Measurements from ENCODE around the gene KIZ.

Gene KIZ

DNA sequence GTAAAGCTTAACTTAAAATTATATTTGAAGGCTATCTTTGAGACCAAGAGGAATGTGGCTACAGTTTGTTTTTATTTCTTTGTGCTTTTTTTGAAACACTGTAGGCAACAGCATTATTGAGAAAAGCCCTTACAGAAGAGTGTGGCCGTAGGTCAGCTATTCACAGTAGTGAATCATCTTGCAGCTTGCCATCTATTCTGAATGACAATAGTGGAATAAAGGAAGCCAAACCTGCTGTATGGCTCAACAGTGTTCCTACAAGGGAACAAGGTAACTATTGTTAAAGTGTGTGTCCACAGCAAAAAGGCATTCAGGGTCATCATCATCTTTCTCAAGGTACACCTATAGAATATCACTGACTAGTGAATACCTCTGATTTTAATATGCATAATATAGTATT is 88.5 kb downstream of the KIZ start:
- Histone ChIP-seq H3K27ac (ENCODE audit: low read depth, low read length) (no peak overlapping the region), H3K36me3 (ENCODE audit: control insufficient read depth in 1 of 2, insufficient read depth in 2 of 2, low read length in 2 of 2) (peaks cover 5 to 12% of the 10 kb centered on the region in 2 donors), H3K9me3 (ENCODE audit: control insufficient read depth in 1 of 2, low read length in 2 of 2) (no peaks in the 10 kb centered on the region), H3K4me1 (ENCODE audit: control insufficient read depth in 1 of 2, insufficient read depth in 2 of 2, low read length in 2 of 2) (no peaks in the 10 kb centered on the region), H3K27me3 (ENCODE audit: control insufficient read depth in 1 of 2, insufficient read depth in 2 of 2, low read length in 2 of 2) (no peaks in the 10 kb centered on the region), H3K4me3 (ENCODE audit: low read depth in 1 of 2, low read length in 2 of 2) (no peak overlapping the region), H3K9ac (ENCODE audit: low read depth in 1 of 2, low read length in 2 of 2) (no peak overlapping the region)

DNA sequence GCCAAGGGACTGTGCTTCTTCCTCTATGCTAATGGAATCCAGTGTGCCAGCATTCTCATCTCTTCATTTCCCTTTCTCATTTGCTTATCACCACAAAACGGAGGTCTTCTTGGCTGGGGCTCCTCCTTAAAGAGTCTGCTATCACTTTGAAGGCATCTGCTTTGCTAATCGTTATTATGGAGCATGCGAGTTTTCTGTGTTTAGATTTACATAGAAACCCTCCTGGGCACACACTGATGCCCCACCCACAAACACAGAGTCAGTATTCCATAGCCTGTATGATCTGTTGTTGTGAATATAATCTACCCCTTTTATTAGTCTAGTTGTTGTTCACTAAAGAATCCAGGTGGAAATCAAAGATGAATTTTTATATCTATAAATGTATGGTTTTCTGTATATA is 93.8 kb downstream of the KIZ start:
- H3K4me1 ChIP-seq (ENCODE audit: control insufficient read depth in 1 of 2, insufficient read depth in 2 of 2, low read length in 2 of 2): no peaks in the 10 kb centered on the region
- H3K36me3 ChIP-seq (ENCODE audit: control insufficient read depth in 1 of 2, insufficient read depth in 2 of 2, low read length in 2 of 2): peaks cover 0 to 5% of the 10 kb centered on the region in 2 donors
- H3K27ac ChIP-seq (ENCODE audit: low read depth, low read length): no peak overlapping the region
- H3K9me3 ChIP-seq (ENCODE audit: control insufficient read depth in 1 of 2, low read length in 2 of 2): no peaks in the 10 kb centered on the region
- H3K27me3 ChIP-seq (ENCODE audit: control insufficient read depth in 1 of 2, insufficient read depth in 2 of 2, low read length in 2 of 2): no peaks in the 10 kb centered on the region
- H3K4me3 ChIP-seq (ENCODE audit: low read depth in 1 of 2, low read length in 2 of 2): no peak overlapping the region
- no peak overlapping the region for H3K9ac ChIP-seq (ENCODE audit: low read depth in 1 of 2, low read length in 2 of 2)

DNA sequence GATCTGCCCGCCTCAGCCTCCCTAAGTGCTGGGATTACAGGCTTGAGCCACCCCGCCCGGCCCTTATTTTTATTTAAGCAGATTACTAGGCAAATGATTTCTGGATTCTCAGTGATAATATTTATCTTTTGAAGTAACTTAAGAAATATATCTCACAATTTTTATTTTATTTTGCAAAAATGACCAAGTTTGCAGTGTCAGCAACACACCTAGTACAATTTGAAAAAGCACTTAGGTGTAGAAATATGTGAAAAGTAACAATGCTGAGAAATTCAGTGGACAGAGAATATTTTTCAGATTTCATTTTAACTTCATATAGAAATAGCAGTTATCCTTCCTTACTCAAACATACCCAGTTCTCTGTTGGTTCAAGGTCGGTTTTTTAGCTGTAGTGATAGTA is 98.3 kb downstream of the KIZ start:
- H3K27ac ChIP-seq (ENCODE audit: low read depth, low read length): no peak overlapping the region
- H3K27me3 ChIP-seq (ENCODE audit: control insufficient read depth in 1 of 2, insufficient read depth in 2 of 2, low read length in 2 of 2): no peaks in the 10 kb centered on the region
- H3K36me3 ChIP-seq (ENCODE audit: control insufficient read depth in 1 of 2, insufficient read depth in 2 of 2, low read length in 2 of 2): peaks cover 6% of the 10 kb centered on the region in 2 donors
- H3K4me1 ChIP-seq (ENCODE audit: control insufficient read depth in 1 of 2, insufficient read depth in 2 of 2, low read length in 2 of 2): peaks cover 0 to 3% of the 10 kb centered on the region in 2 donors
- no peak overlapping the region for H3K4me3 ChIP-seq (ENCODE audit: low read depth in 1 of 2, low read length in 2 of 2)
- no peak overlapping the region for H3K9ac ChIP-seq (ENCODE audit: low read depth in 1 of 2, low read length in 2 of 2)
- no peaks in the 10 kb centered on the region for H3K9me3 ChIP-seq (ENCODE audit: control insufficient read depth in 1 of 2, low read length in 2 of 2)

DNA sequence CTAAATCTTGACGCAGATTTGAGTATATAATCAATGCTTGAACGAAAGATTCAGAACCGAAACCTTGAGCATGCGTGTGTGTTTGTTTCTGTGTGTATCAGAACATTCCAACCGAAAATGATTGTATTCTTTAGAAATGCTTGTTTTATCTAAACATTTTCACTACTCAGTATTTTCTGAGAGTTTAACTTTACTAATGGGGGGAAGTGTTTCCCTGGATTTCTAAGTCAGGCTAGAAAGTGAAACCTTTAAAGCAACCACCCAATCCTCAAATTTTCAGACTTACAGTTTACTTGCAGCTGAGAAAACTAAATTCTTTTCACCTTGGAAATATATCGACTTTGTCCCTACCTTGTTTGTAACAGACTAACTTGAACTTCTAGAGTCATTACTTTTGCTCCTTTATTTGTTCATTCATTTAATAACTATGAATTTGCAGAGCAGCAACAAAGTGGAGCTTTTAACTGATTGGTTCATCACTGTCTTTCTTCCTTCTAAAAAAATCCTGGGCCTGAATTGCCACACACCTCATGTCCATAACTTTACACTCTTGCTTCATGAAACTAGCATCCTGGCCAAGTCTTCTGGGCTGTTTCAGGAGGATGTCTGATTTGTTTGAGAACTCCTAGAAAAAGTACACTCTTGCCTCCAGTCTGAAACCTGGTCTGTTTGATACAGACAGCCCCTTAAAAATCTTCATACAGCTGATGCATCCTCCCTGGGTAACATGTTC is 99.5 kb downstream of the KIZ start:
- Histone ChIP-seq H3K27me3 (ENCODE audit: control insufficient read depth in 1 of 2, insufficient read depth in 2 of 2, low read length in 2 of 2) (no peaks in the 10 kb centered on the region), H3K27ac (ENCODE audit: low read depth, low read length) (no peak overlapping the region), H3K4me1 (ENCODE audit: control insufficient read depth in 1 of 2, insufficient read depth in 2 of 2, low read length in 2 of 2) (peaks cover 0 to 3% of the 10 kb centered on the region in 2 donors), H3K36me3 (ENCODE audit: control insufficient read depth in 1 of 2, insufficient read depth in 2 of 2, low read length in 2 of 2) (peaks cover 6 to 8% of the 10 kb centered on the region in 2 donors), H3K9ac (ENCODE audit: low read depth in 1 of 2, low read length in 2 of 2) (no peak overlapping the region), H3K4me3 (ENCODE audit: low read depth in 1 of 2, low read length in 2 of 2) (no peak overlapping the region), H3K9me3 (ENCODE audit: control insufficient read depth in 1 of 2, low read length in 2 of 2) (no peaks in the 10 kb centered on the region)

DNA sequence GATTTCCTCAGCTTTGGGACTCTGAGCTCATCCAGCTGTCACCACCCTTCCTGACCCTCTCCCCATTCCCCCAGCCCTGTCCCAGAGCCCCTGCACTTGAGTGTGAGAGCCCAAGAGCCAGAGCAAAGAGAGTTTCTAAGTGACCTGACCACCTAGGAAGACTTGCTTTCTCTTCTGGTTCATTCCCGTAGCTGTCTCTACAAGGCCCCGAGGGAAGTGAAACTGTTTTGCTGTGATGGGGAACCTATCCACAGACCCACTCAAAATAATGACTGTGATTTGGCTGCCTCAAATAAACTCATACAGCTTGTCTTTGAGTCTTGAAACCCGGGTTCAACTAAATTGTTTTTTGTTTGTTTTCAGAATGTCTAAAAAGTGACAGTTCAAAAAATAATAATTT is 102.6 kb downstream of the KIZ start:
- Histone ChIP-seq H3K9ac (ENCODE audit: low read depth in 1 of 2, low read length in 2 of 2) (no peak overlapping the region), H3K27me3 (ENCODE audit: control insufficient read depth in 1 of 2, insufficient read depth in 2 of 2, low read length in 2 of 2) (no peaks in the 10 kb centered on the region), H3K36me3 (ENCODE audit: control insufficient read depth in 1 of 2, insufficient read depth in 2 of 2, low read length in 2 of 2) (peaks cover 6 to 21% of the 10 kb centered on the region in 2 donors), H3K4me1 (ENCODE audit: control insufficient read depth in 1 of 2, insufficient read depth in 2 of 2, low read length in 2 of 2) (peaks cover 0 to 3% of the 10 kb centered on the region in 2 donors), H3K27ac (ENCODE audit: low read depth, low read length) (no peak overlapping the region), H3K4me3 (ENCODE audit: low read depth in 1 of 2, low read length in 2 of 2) (no peak overlapping the region), H3K9me3 (ENCODE audit: control insufficient read depth in 1 of 2, low read length in 2 of 2) (no peaks in the 10 kb centered on the region)

DNA sequence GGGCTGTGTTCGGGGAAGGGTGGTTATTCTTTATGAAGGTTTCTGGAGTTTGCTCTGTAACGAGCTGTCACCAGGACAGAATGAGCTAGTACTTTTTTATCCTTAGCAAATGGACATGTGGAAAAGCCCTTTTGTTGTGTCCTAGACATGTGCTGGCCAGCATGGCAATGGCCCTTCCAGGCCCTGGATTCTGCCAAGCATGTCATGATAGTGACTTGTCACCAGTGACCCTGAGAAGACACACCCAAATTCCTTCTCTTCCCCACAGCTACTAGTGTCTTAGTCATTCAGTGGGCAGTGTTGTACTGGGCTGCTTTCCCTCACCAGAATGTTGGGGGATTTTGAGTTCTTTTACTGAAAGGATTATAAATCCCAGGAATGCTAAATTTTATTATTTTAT is 103.3 kb downstream of the KIZ start:
- peaks cover 6 to 21% of the 10 kb centered on the region in 2 donors for H3K36me3 ChIP-seq (ENCODE audit: control insufficient read depth in 1 of 2, insufficient read depth in 2 of 2, low read length in 2 of 2)
- H3K9ac ChIP-seq (ENCODE audit: low read depth in 1 of 2, low read length in 2 of 2): no peak overlapping the region
- H3K27ac ChIP-seq (ENCODE audit: low read depth, low read length): no peak overlapping the region
- no peaks in the 10 kb centered on the region for H3K9me3 ChIP-seq (ENCODE audit: control insufficient read depth in 1 of 2, low read length in 2 of 2)
- H3K4me3 ChIP-seq (ENCODE audit: low read depth in 1 of 2, low read length in 2 of 2): no peak overlapping the region
- H3K27me3 ChIP-seq (ENCODE audit: control insufficient read depth in 1 of 2, insufficient read depth in 2 of 2, low read length in 2 of 2): no peaks in the 10 kb centered on the region
- peaks cover 0 to 3% of the 10 kb centered on the region in 2 donors for H3K4me1 ChIP-seq (ENCODE audit: control insufficient read depth in 1 of 2, insufficient read depth in 2 of 2, low read length in 2 of 2)

DNA sequence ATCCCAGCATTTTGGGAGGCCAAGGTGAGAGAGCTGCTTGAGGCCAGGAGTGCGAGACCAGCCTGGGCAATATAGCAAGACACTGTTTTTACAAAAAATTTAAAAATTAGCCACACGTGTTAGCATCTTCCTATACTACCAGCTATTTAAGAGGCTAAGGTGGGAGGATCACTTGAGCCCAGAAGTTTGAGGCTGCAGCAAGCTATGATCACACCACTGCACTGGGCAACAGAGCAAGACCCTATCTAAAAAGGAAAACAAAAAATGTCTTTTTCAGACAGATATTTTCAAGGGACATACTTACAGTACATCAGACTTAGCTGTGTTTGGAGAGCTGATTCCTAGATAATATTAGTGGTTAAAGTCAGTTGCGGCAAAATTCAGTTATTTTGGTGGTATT is 104.3 kb downstream of the KIZ start:
- H3K4me3 ChIP-seq (ENCODE audit: low read depth in 1 of 2, low read length in 2 of 2): no peak overlapping the region
- no peak overlapping the region for H3K27ac ChIP-seq (ENCODE audit: low read depth, low read length)
- H3K4me1 ChIP-seq (ENCODE audit: control insufficient read depth in 1 of 2, insufficient read depth in 2 of 2, low read length in 2 of 2): peaks cover 0 to 3% of the 10 kb centered on the region in 2 donors
- no peak overlapping the region for H3K9ac ChIP-seq (ENCODE audit: low read depth in 1 of 2, low read length in 2 of 2)
- H3K36me3 ChIP-seq (ENCODE audit: control insufficient read depth in 1 of 2, insufficient read depth in 2 of 2, low read length in 2 of 2): peaks cover 6 to 21% of the 10 kb centered on the region in 2 donors
- H3K9me3 ChIP-seq (ENCODE audit: control insufficient read depth in 1 of 2, low read length in 2 of 2): no peaks in the 10 kb centered on the region
- no peaks in the 10 kb centered on the region for H3K27me3 ChIP-seq (ENCODE audit: control insufficient read depth in 1 of 2, insufficient read depth in 2 of 2, low read length in 2 of 2)

DNA sequence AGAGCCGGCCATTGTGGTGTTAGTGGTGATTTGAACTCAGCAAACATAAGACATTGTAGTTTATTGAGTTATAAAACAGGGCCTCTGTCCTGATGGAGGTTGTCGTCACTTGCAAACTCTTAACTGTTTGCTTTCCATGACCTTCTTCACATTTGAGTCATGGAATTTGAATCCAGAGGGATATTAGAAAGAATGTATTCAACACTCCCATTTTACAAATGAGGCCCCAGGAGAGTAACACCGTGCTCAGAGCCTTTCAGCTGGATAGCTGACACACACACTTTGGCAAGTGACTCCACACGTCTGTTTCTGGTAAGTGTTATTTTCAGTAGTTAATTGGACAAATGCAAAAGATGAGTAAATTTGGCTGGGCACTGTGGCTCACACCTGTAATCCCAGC is 104.8 kb downstream of the KIZ start:
- H3K36me3 ChIP-seq (ENCODE audit: control insufficient read depth in 1 of 2, insufficient read depth in 2 of 2, low read length in 2 of 2): peaks cover 6 to 21% of the 10 kb centered on the region in 2 donors

DNA sequence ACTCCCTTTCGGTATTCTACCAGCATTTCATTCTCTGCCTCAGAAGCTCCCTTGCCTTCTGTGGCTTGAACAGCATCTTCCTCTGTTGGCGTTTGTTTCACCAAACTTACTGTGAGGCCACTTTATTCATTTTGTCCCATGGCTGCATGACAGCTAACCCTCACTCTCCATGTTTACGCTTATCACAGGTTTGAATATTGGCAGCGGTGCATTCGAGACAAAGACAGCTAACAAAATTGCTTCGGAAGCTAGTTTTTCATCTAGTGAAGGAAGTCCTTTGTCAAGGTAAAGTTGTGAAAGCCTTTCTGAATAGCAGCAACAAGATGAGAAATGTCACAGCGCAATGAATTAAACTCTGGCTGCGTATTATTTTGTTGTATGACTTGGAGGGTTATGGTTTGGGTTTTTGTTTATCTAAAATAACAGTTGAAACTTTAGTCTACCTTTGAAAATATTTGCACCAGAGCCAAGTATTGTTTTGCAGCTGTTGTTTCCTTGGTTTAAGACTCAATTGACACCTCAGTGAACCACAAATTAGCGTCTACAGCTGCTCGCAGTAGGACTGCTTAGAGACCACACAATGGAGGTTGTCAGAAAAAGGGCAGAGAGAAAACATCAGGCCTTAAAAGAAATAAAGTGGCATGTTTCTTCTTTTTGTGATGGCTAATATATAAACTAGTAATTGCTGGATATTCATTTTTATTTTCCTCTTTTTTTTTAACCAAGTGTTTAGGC is 106.8 kb downstream of the KIZ start:
- Histone ChIP-seq H3K27me3 (ENCODE audit: control insufficient read depth in 1 of 2, insufficient read depth in 2 of 2, low read length in 2 of 2) (no peaks in the 10 kb centered on the region), H3K9me3 (ENCODE audit: control insufficient read depth in 1 of 2, low read length in 2 of 2) (no peaks in the 10 kb centered on the region), H3K4me1 (ENCODE audit: control insufficient read depth in 1 of 2, insufficient read depth in 2 of 2, low read length in 2 of 2) (no peaks in the 10 kb centered on the region), H3K27ac (ENCODE audit: low read depth, low read length) (no peak overlapping the region), H3K4me3 (ENCODE audit: low read depth in 1 of 2, low read length in 2 of 2) (no peak overlapping the region), H3K36me3 (ENCODE audit: control insufficient read depth in 1 of 2, insufficient read depth in 2 of 2, low read length in 2 of 2) (peaks cover 6 to 21% of the 10 kb centered on the region in 2 donors), H3K9ac (ENCODE audit: low read depth in 1 of 2, low read length in 2 of 2) (no peak overlapping the region)

More for the DNA sequence above, 104.8 kb downstream of the KIZ start:
- Histone ChIP-seq H3K4me3 (ENCODE audit: low read depth in 1 of 2, low read length in 2 of 2) (no peak overlapping the region), H3K4me1 (ENCODE audit: control insufficient read depth in 1 of 2, insufficient read depth in 2 of 2, low read length in 2 of 2) (peaks cover 0 to 3% of the 10 kb centered on the region in 2 donors), H3K9me3 (ENCODE audit: control insufficient read depth in 1 of 2, low read length in 2 of 2) (no peaks in the 10 kb centered on the region), H3K27ac (ENCODE audit: low read depth, low read length) (no peak overlapping the region), H3K9ac (ENCODE audit: low read depth in 1 of 2, low read length in 2 of 2) (no peak overlapping the region), H3K27me3 (ENCODE audit: control insufficient read depth in 1 of 2, insufficient read depth in 2 of 2, low read length in 2 of 2) (no peaks in the 10 kb centered on the region)

DNA sequence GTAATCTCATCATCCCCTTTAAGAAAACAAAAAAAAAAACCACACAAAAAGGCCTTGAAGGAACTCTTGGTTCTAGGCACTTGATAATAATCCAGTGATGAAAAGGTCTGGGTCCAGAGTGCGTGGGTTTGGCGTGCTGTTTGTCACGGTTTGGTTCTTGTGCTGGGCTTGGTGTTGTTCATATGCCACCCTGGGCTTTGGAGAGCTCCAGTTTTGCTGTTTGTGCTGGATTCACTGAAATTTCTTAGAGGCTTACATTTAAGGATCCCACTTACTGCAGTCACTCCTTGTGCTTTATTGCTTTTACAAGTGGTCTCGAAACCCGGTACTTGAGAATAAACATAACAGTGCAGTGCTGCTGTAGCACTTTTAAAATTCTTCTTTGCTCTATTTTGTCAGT is 108.4 kb downstream of the KIZ start:
- Histone ChIP-seq H3K4me1 (ENCODE audit: control insufficient read depth in 1 of 2, insufficient read depth in 2 of 2, low read length in 2 of 2) (no peaks in the 10 kb centered on the region), H3K27me3 (ENCODE audit: control insufficient read depth in 1 of 2, insufficient read depth in 2 of 2, low read length in 2 of 2) (no peaks in the 10 kb centered on the region), H3K9ac (ENCODE audit: low read depth in 1 of 2, low read length in 2 of 2) (no peak overlapping the region), H3K27ac (ENCODE audit: low read depth, low read length) (no peak overlapping the region), H3K9me3 (ENCODE audit: control insufficient read depth in 1 of 2, low read length in 2 of 2) (no peaks in the 10 kb centered on the region), H3K36me3 (ENCODE audit: control insufficient read depth in 1 of 2, insufficient read depth in 2 of 2, low read length in 2 of 2) (peaks cover 4 to 23% of the 10 kb centered on the region in 2 donors), H3K4me3 (ENCODE audit: low read depth in 1 of 2, low read length in 2 of 2) (no peak overlapping the region)

All from duodenal mucosa (tissue), 2 donors.